GM12891 (cell line): ENCODE measurements around the gene TNIP3.

Experiments used
- POLR2A ChIP-seq: IDR thresholded peaks from 2 replicates; pipeline ENCODE4 v1.6.1; 2011; ENCODE audit warnings: low read depth, low read length, control low read depth
- POLR2AphosphoS5 ChIP-seq: IDR thresholded peaks from 2 replicates; pipeline ENCODE4 v1.6.1; 2011; ENCODE audit warnings: low read depth, low read length, control low read depth
- TAF1 ChIP-seq: IDR thresholded peaks from 2 replicates; pipeline ENCODE4 v1.6.1; 2011; ENCODE audit warnings: low read depth, low read length, control low read depth

DNA sequence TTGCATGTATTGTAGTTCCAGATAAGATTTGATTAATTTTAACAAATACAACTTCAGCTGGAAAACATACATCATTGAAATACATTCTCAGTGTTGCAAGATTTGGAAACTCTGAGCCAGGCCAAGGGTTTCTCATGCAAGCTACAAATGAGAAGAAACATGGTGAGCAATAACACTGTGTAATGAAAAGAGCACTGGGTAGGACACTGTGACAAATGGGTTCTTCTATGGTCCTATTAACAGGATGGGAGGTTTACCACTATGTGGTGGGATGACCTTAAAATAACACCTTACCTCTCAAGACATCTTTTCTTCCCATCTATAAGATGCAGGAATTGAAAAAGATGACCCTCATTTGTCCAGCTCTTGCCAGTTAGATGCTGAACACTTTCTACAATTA lies 72.2 kb downstream of the TNIP3 start:
- TF ChIP-seq POLR2A (no peak), POLR2AphosphoS5 (no peak), TAF1 (no peak)
